Neutrophil (primary cell): ENCODE measurements around the gene OFD1.
"Not testable (repeated sequence)": the region's sequence is repeated elsewhere in the genome, so short reads cannot be mapped to it uniquely, and the experiment has no call there.

Experiments
- H3K27ac ChIP-seq: fragments of 200-600 bp; sonication (generic); 2 replicates; pipeline ENCODE4 v1.5.1; 2016; ENCODE audit warnings: mild to moderate bottlenecking, moderate library complexity
- H3K27me3 ChIP-seq: fragments of 200-600 bp; sonication (generic); 2 replicates; pipeline ENCODE4 v1.6.0; 2016; ENCODE audit warnings: mild to moderate bottlenecking
- H3K36me3 ChIP-seq: fragments of 200-600 bp; sonication (generic); 2 replicates; pipeline ENCODE4 v1.5.1; 2017
- H3K4me1 ChIP-seq, 2 experiments: fragments of 200-600 bp in 1 of 2; sonication (generic) in 1 of 2; 1 replicate in 1 of 2; 2 replicates in 1 of 2; pipeline versions ENCODE4 v1.5.1 to v1.6.1; 2013 to 2016; ENCODE audit warnings: low read depth in 1 of 2, low read length in 1 of 2, mild to moderate bottlenecking in 1 of 2, moderate library complexity in 1 of 2; ENCODE audit not compliant: control insufficient read depth in 1 of 2, insufficient read depth in 1 of 2
- H3K4me3 ChIP-seq, 2 experiments: fragments of 200-600 bp in 1 of 2; sonication (generic) in 1 of 2; 1 replicate in 1 of 2; 2 replicates in 1 of 2; pipeline ENCODE4 v1.5.1; 2013 to 2016; ENCODE audit warnings: low read depth in 1 of 2, low read length in 1 of 2, mild to moderate bottlenecking in 1 of 2, moderate library complexity in 1 of 2
- H3K9me3 ChIP-seq: fragments of 200-600 bp; sonication (generic); 2 replicates; pipeline ENCODE4 v1.5.1; 2016
- TF ChIP-seq, protein P1 (sequence below): fragments of 200-600 bp; sonication (generic); IDR thresholded peaks from 2 replicates; pipeline ENCODE4 v1.5.1; 2016; ENCODE audit warnings: antibody characterized with exemption

Gene OFD1

DNA sequence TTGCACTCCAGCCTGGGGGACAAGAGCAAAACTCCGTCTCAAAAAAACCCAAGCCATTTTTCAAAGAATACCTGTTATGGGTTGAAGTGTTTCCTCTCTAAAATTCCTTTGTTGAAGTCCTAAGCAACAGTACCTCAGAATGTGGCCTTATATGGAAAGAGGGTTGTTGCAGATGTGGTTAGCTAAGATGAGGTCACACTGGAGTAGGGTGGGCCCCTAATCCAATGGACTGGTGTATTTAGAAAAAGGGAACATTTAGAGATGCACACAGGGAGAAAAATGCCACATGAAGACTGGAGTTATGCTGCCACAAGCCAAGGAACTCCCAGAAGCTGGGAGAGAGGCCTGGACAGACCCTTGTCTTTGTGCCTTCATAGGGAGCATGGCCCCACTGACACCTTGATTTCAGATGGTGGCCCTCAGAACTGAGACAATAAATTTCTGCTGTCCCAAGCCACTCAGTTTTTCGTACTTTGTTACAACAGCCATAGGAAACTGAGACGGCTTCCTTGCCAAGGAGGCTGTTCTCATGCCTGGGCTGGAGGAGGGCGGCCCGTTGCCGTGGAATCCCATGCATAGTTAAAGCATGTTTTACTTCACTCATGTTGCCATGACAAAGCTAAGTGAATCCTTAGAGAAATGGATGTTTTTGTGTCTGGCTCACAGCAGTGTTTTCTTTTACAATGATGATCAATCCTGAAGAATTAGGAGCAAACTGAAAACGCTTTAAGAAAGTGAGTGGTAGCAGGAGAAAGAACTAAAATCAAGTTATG, 16.7 kb upstream of the OFD1 start:
- no peak overlapping the region for H3K27ac ChIP-seq
- H3K4me1 ChIP-seq = no peaks in the 10 kb centered on the region
- H3K36me3 ChIP-seq = peaks cover 19% of the 10 kb centered on the region
- H3K9me3 ChIP-seq = no peaks in the 10 kb centered on the region
- TF ChIP-seq, protein P1, sequence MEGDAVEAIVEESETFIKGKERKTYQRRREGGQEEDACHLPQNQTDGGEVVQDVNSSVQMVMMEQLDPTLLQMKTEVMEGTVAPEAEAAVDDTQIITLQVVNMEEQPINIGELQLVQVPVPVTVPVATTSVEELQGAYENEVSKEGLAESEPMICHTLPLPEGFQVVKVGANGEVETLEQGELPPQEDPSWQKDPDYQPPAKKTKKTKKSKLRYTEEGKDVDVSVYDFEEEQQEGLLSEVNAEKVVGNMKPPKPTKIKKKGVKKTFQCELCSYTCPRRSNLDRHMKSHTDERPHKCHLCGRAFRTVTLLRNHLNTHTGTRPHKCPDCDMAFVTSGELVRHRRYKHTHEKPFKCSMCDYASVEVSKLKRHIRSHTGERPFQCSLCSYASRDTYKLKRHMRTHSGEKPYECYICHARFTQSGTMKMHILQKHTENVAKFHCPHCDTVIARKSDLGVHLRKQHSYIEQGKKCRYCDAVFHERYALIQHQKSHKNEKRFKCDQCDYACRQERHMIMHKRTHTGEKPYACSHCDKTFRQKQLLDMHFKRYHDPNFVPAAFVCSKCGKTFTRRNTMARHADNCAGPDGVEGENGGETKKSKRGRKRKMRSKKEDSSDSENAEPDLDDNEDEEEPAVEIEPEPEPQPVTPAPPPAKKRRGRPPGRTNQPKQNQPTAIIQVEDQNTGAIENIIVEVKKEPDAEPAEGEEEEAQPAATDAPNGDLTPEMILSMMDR = no peak
- no peak overlapping the region for H3K4me3 ChIP-seq
- no peaks in the 10 kb centered on the region for H3K27me3 ChIP-seq

DNA sequence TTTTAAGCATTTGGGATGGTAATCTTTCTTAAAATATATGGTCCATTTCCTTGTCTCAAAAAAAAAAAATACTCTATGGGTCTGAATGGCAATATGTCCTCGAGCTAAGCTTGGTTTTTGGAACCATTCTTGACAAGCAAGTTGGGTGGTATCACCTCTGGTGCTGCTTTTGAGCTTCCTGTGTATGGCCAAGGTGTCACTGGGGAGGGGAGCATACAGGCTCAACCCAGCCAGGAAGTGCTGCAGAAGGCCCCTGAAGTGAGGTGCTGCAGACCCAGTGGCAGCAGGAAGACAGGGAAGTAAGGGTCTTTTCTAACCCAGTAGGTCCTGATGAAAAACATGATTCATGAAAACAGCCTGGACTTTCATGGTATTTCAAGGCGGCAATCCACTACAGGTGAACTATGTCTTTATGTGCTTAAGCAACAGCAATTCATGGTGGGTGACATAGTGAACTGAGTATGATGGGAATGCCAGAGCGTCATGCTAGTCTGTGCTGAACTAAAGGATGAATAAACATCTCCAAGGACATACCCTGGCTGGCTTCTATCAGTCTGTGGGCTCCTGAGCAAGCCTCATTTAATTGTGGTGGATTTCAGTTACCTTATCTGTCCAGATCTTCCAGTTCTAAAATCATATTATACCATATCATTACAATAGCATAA, 15.2 kb upstream of the OFD1 start:
- H3K4me3 ChIP-seq = no peak overlapping the region
- H3K36me3 ChIP-seq = peaks cover 19% of the 10 kb centered on the region
- H3K9me3 ChIP-seq = no peaks in the 10 kb centered on the region
- TF ChIP-seq, protein P1 = no peak
- no peak overlapping the region for H3K27ac ChIP-seq
- H3K27me3 ChIP-seq = no peaks in the 10 kb centered on the region
- H3K4me1 ChIP-seq = no peaks in the 10 kb centered on the region

DNA sequence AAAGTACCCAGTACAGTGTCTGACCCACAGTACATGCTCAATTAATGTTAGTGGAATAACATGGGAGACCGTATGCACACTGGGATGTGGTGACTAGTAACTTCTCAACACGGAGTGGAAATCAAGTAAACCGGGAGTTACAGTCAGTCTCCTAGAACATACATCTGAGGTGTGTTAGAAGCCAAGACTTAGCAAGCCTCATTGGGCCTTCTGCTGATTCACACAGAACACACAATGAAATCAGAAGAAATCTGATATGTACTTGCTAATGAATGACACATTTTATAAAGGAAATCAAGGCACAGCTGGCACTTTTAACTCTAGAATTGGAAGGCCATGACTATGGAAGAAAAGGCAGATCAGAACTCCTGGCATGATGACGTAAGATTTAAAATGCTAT, 13.2 kb upstream of the OFD1 start:
- no peak overlapping the region for H3K4me3 ChIP-seq
- peaks cover 14% of the 10 kb centered on the region for H3K36me3 ChIP-seq
- H3K27me3 ChIP-seq = no peaks in the 10 kb centered on the region
- H3K9me3 ChIP-seq = no peaks in the 10 kb centered on the region
- no peak overlapping the region for H3K27ac ChIP-seq
- H3K4me1 ChIP-seq = no peaks in the 10 kb centered on the region
- TF ChIP-seq, protein P1 = no peak

DNA sequence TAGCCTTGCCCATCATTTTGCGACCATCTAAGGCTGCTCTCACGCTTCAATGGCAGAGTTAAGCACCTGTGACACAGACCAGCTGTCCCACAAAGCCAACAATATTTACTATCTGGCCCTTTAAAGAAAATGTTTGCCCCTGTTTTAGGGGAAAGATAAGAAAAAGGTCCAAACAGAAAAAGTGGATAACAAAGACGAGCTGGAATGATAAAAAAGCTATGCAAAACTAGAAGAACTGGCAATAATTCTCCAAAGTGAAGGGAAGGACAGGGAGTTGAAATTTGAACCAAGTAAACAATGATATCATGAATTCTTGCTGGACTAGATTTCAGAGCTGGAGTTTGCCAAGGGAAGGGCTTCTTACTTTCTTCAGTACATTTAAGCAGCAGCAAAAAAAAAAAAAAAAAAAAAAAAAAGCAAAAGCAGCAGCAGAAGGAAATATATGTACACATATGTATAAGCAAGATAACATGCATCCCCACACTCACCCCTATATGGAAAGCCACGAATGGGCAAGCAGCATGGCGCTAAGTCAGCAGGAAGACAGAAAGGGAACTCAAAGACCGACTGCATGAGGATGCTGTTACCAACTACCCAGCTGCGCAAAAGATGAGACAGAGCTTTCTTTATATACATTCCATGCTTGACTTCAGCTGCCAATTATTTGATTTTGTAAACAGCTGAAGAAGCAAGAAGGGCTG, 12.6 kb upstream of the OFD1 start:
- H3K27me3 ChIP-seq = no peaks in the 10 kb centered on the region
- peaks cover 12% of the 10 kb centered on the region for H3K36me3 ChIP-seq
- no peaks in the 10 kb centered on the region for H3K9me3 ChIP-seq
- no peaks in the 10 kb centered on the region for H3K4me1 ChIP-seq
- H3K4me3 ChIP-seq = no peak overlapping the region
- TF ChIP-seq, protein P1 = no peak
- peak overlapping the region; percentile 8 for H3K27ac ChIP-seq

DNA sequence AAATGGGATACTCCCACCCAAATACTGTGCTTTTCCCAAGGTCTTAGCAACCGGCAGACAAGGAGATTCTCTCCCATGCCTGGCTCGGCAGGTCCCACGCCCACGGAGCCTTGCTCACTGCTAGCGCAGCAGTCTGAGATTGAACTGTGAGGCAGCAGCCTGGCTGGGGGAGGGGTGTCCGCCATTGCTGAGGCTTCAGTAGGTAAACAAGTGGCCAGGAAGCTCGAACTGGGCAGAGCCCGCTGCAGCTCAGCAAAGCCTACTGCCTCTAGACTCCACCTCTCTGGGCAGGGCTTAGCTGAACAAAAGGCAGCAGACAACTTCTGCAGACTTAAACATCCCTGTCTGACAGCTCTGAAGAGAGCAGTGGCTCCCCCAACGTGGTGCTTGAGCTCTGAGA, 9.7 kb upstream of the OFD1 start:
- H3K9me3 ChIP-seq = not testable (repeated sequence)

DNA sequence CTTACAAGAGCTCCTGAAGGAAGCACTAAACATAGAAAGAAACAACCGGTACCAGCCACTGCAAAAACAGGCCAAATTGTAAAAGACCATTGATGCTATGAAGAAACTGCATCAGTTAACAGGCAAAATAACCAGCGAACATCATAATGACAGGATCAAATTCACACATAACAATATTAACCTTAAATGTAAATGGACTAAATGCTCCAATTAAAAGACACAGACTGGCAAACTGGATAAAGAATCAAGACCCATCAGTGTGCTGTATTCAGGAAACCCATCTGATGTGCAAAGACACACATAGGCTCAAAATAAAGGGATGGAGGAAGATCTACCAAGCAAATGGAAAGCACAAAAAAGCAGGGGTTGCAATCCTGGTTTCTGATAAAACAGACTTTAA, 8.0 kb upstream of the OFD1 start:
- not testable (repeated sequence) for H3K27me3 ChIP-seq, H3K4me1 ChIP-seq, H3K36me3 ChIP-seq, H3K9me3 ChIP-seq, H3K27ac ChIP-seq, H3K4me3 ChIP-seq

More for the DNA sequence above, 9.7 kb upstream of the OFD1 start:
- not testable (repeated sequence) for H3K36me3 ChIP-seq, H3K4me3 ChIP-seq, H3K27ac ChIP-seq, H3K4me1 ChIP-seq, H3K27me3 ChIP-seq

DNA sequence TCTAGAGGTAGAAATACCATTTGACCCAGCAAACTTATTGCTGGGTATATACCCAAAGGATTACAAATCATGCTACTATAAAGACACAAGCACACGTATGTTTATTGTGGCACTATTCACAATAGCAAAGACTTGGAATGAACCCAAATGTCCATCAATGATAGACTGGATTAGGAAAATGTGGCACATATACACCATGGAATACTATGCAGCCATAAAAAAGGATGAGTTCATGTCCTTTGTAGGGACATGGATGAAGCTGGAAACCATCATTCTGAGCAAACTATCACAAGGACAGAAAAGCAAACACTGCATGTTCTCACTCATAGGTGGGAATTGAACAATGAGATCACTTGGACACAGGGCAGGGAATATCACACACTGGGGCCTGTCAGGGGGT, 4.0 kb upstream of the OFD1 start:
- H3K4me1 ChIP-seq = peaks cover 9 to 18% of the 10 kb centered on the region in 2 experiments
- not testable (repeated sequence) for H3K9me3 ChIP-seq, H3K36me3 ChIP-seq, H3K4me3 ChIP-seq, H3K27ac ChIP-seq, H3K27me3 ChIP-seq
